Endodermal cell (in vitro differentiated cells): ENCODE measurements around the gene IGSF9B. TPM values are rescaled to one million over a fixed set of nuclear protein-coding genes. Genes with fewer than 3 reads are reported as not detected.
A peak's percentile ranks its signal among the peaks of the same experiment; 100 is the strongest.

Source experiments
- DNase-seq: peaks from one replicate; pipeline ENCODE4 v3.0.0-alpha.2; 2017
- H3K27ac ChIP-seq: 2 replicates; pipeline ENCODE4 v1.5.1; 2013; ENCODE audit warnings: mild to moderate bottlenecking, low read depth, low read length, moderate library complexity
- H3K27me3 ChIP-seq: 2 replicates; pipeline ENCODE4 v1.6.1; 2013; ENCODE audit warnings: mild to moderate bottlenecking, low read length, moderate library complexity; ENCODE audit not compliant: insufficient read depth, control insufficient read depth, poor library complexity, severe bottlenecking
- H3K36me3 ChIP-seq: 2 replicates; pipeline ENCODE4 v1.7.0; 2013; ENCODE audit warnings: mild to moderate bottlenecking, low read length, moderate library complexity; ENCODE audit not compliant: control insufficient read depth, insufficient read depth
- H3K4me1 ChIP-seq: one replicate; pipeline ENCODE4 v1.7.0; 2013; ENCODE audit warnings: low read length; ENCODE audit not compliant: control insufficient read depth, insufficient read depth
- H3K4me3 ChIP-seq: 2 replicates; pipeline ENCODE4 v1.5.1; 2013; ENCODE audit warnings: mild to moderate bottlenecking, low read length, moderate library complexity
- H3K9ac ChIP-seq: 2 replicates; pipeline ENCODE4 v1.6.1; 2013; ENCODE audit warnings: mild to moderate bottlenecking, low read length, moderate library complexity; ENCODE audit not compliant: poor library complexity, severe bottlenecking; ENCODE audit errors: extremely low read depth
- H3K9me3 ChIP-seq: 2 replicates; pipeline ENCODE4 v1.6.1; 2013; ENCODE audit warnings: mild to moderate bottlenecking, low read length, moderate library complexity; ENCODE audit not compliant: control insufficient read depth
- H3K27ac Mint-ChIP-seq: 2 replicates; pipeline ENCODE4 v1.8.0; 2020; ENCODE audit warnings: mixed read lengths
- H3K27me3 Mint-ChIP-seq: 2 replicates; pipeline ENCODE4 v1.8.0; 2021; ENCODE audit warnings: mild to moderate bottlenecking, mixed read lengths; ENCODE audit not compliant: insufficient read depth
- H3K36me3 Mint-ChIP-seq: 2 replicates; pipeline ENCODE4 v1.8.0; 2020; ENCODE audit warnings: low read depth, mixed read lengths
- H3K4me1 Mint-ChIP-seq: 2 replicates; pipeline ENCODE4 v1.8.0; 2020; ENCODE audit warnings: mixed read lengths
- H3K4me3 Mint-ChIP-seq: 2 replicates; pipeline ENCODE4 v1.8.0; 2020; ENCODE audit warnings: mild to moderate bottlenecking, moderate library complexity, mixed read lengths
- H3K9me3 Mint-ChIP-seq: 2 replicates; pipeline ENCODE4 v1.8.0; 2020; ENCODE audit warnings: mild to moderate bottlenecking, mixed read lengths
- CTCF ChIP-seq: fragments of 200-600 bp; sonication (generic); conservative IDR thresholded peaks from 2 replicates; pipeline ENCODE4 v1.5.0; 2021; ENCODE audit warnings: antibody characterized with exemption, mild to moderate bottlenecking
- WGBS, 2 experiments: methylation state at CpG; one replicate each; pipeline versions ENCODE4 v1.1.5 to v1.1.7; 2013; ENCODE audit warnings: missing lambda C conversion rate in 2 of 2, mixed read lengths in 1 of 2; ENCODE audit not compliant: insufficient coverage in 1 of 2, insufficient read length in 1 of 2; 5-methylcytosine and 5-hydroxymethylcytosine counted together
- total RNA-seq, 2 donors: library from RNA; stranded (reverse); fragmentation: NEBNext Ultra II Directional in 1 of 2; extraction: Animal tissue kit (Norgen Biotek cat#: 25700) in 1 of 2; gene quantifications; 2 replicates in 1 of 2; 3 replicates in 1 of 2; pipeline ENCODE4 v1.2.1, GENCODE V29; 2021

IGSF9B gene
- total RNA-seq, 2 donors from 2014 or later: 14.1 to 23.0 TPM

GRCh38 chr11:133901999-133902398 is 54.8 kb downstream of the IGSF9B start:
- H3K27ac Mint-ChIP-seq: no peak overlapping the region
- WGBS, 2 experiments: 93% methylated on average over 3 of the region's 3 CpGs; no CpG with 5 or more reads in 1 of the 2 experiments
- no peaks in the 10 kb centered on the region for H3K9me3 ChIP-seq
- no peaks in the 10 kb centered on the region for H3K4me1 ChIP-seq
- H3K4me3 ChIP-seq: no peak overlapping the region
- no peak overlapping the region for H3K4me3 Mint-ChIP-seq
- no peaks in the 10 kb centered on the region for H3K9me3 Mint-ChIP-seq
- no peak for TF ChIP-seq CTCF
- peaks cover 22% of the 10 kb centered on the region for H3K36me3 Mint-ChIP-seq
- no peak overlapping the region for H3K27ac ChIP-seq
- DNase-seq: no peak
- peaks cover 7% of the 10 kb centered on the region for H3K4me1 Mint-ChIP-seq
- no peak overlapping the region for H3K9ac ChIP-seq
- H3K27me3 Mint-ChIP-seq: no peaks in the 10 kb centered on the region
- H3K27me3 ChIP-seq: no peaks in the 10 kb centered on the region
- no peaks in the 10 kb centered on the region for H3K36me3 ChIP-seq

DNA sequence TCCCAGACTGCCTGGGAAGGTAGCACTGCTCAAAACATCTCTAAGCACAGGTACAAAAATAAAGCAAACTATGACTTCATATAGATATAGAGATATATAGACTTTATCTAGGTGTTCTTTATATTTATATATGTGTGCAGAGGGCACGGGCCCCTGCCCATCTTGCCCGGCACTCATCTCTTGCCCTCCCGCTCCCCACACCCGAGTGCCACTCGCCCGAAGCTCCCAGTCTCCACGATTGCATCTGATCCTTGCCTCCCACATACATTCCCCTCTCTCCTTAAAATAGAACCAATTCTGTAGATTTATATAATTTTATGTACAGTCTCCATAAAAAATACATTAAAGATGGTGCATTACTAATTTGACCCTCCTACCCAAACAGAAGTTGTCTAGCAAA is 55.5 kb downstream of the IGSF9B start:
- Histone ChIP-seq H3K9me3 (no peaks in the 10 kb centered on the region), H3K4me3 (no peak overlapping the region), H3K9ac (no peak overlapping the region), H3K27me3 (no peaks in the 10 kb centered on the region), H3K36me3 (no peaks in the 10 kb centered on the region), H3K27ac (no peak overlapping the region), H3K4me1 (no peaks in the 10 kb centered on the region)
- no peak for TF ChIP-seq CTCF
- DNase-seq: no peak
- Mint-ChIP-seq H3K27ac (no peak overlapping the region), H3K4me3 (no peak overlapping the region), H3K4me1 (peaks cover 7% of the 10 kb centered on the region), H3K9me3 (no peaks in the 10 kb centered on the region), H3K27me3 (no peaks in the 10 kb centered on the region), H3K36me3 (peaks cover 20% of the 10 kb centered on the region)
- 96% methylated on average over 7 of the region's 7 CpGs; no CpG with 5 or more reads in 1 of the 2 experiments for WGBS, 2 experiments

- no peaks in the 10 kb centered on the region for H3K9me3 Mint-ChIP-seq
- Histone ChIP-seq H3K27ac (no peak overlapping the region), H3K9ac (no peak overlapping the region), H3K4me3 (no peak overlapping the region), H3K9me3 (no peaks in the 10 kb centered on the region), H3K4me1 (no peaks in the 10 kb centered on the region), H3K27me3 (no peaks in the 10 kb centered on the region), H3K36me3 (no peaks in the 10 kb centered on the region)
- H3K4me3 Mint-ChIP-seq: no peak overlapping the region
- H3K4me1 Mint-ChIP-seq: peaks cover 7% of the 10 kb centered on the region
- peaks cover 16% of the 10 kb centered on the region for H3K36me3 Mint-ChIP-seq
- H3K27me3 Mint-ChIP-seq: no peaks in the 10 kb centered on the region
- H3K27ac Mint-ChIP-seq: no peak overlapping the region
- WGBS, 2 experiments: 85 to 93% methylated on average over 9 of the region's 9 CpGs
- TF ChIP-seq CTCF: no peak
- DNase-seq: peak; percentile 35
These were observed 56.3 kb downstream of the IGSF9B start for GRCh38 chr11:133900176-133901105.
